ENCODE measurements around the gene ATP8B4.
A peak's percentile ranks its signal among the peaks of the same experiment; 100 is the strongest.

The ATP8B4 gene

DNA sequence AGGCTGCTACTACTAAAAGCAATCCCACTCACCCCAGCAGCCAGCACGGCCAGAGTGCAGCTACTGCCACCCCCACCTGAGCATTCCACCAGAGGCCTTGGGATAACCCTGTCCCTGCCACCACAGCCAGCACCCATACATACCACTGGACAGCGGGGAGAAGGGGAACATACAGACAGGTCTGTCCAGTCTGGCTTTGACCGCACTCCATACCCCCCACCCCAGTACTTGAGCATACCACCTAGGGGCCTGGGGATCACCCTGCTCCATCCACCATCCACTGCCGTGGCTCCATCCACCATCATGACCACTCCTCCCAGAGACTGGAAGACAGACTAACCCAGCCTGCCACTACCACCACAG lies 210.1 kb downstream of the ATP8B4 start:
- TF ChIP-seq CTCF (conservative IDR thresholded peaks at IDR 0.05; ENCODE audit: low read length): no peak
- no peak for DNase-seq (ENCODE audit: low read depth)
- no peak overlapping the region for H3K4me3 ChIP-seq (ENCODE audit: low read length)

DNA sequence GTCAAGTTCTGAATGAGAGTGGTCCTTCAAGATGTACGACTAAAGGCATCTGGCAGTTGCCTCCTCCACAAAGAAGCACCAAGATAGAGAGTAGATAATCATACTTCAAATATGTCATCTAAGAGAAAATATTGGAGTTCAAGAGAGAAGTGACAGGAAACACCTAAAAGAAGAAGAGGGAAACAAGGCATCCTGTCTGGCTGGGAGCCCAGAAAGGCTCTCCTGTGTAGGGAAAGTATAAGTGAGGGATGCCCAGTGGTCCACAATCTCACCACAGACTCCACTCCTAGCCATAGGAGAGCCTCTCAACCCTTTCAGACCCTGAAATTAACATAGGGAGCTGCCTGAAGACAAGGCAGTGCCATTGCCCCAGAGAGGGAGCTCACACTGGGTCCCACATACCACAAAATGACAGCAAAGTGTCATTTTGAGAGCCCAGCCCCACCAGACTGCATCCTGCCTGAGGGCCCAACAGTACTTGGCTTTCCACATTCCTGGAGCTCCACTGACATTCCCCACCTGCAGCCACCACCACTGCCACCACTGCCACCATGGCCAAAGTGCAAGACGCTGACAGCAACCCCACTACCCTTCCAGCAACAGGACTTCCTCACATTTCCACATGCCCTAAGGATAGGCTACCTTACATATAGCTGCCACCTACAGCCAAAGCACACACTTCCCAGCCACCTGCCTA lies 210.6 kb downstream of the ATP8B4 start:
- DNase-seq (ENCODE audit: low read depth): no peak
- TF ChIP-seq CTCF (conservative IDR thresholded peaks at IDR 0.05; ENCODE audit: low read length): no peak
- no peak overlapping the region for H3K4me3 ChIP-seq (ENCODE audit: low read length)

DNA sequence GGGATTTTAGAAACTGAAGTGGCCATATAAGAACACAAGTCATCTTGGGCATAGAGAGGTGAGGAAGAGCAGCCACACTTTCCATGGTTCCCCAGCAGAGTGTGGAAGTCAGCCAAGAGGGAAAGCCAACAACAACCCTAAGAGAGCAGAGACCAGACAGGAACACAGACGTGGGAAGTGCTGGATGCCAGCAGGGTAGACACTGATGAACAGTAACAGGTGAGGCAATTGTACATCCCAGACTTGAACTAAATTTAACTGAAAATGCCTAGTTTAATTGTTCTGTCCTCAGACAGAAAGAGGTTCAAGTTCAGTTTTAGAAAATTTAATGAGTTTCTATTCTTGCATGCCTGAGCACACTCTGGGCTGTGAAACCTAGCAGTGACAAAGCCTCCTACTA lies 212.1 kb downstream of the ATP8B4 start:
- peak; percentile 9 for DNase-seq (ENCODE audit: low read depth)
- no peak overlapping the region for H3K4me3 ChIP-seq (ENCODE audit: low read length)
- no peak for TF ChIP-seq CTCF (conservative IDR thresholded peaks at IDR 0.05; ENCODE audit: low read length)

- no peak for TF ChIP-seq CTCF (conservative IDR thresholded peaks at IDR 0.05; ENCODE audit: low read length)
- no peak overlapping the region for H3K4me3 ChIP-seq (ENCODE audit: low read length)
- no peak for DNase-seq (ENCODE audit: low read depth)
Observed at GRCh38 chr15:49905221-49905620, 213.8 kb downstream of the ATP8B4 start.

DNA sequence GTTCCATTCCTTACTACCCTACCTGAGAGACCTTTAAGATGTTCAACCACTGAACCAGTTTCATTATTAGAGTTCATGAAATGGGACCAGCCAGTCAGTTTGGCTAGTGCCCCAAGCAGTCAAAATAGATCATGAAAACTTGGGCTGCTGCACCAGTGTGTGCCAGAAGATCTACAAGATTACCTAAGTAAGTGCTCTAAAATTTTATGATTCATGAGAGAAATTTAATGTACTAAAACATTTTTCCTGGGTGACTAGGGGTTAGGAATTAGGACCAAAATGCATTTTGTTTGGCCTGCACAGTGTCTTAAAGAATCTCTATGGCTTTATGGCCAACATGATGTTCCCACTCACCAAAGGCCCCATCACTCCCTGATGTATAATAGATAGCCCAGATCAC lies 214.7 kb downstream of the ATP8B4 start:
- no peak overlapping the region for H3K4me3 ChIP-seq (ENCODE audit: low read length)
- TF ChIP-seq CTCF (conservative IDR thresholded peaks at IDR 0.05; ENCODE audit: low read length): no peak
- peak; percentile 58 for DNase-seq (ENCODE audit: low read depth)

DNA sequence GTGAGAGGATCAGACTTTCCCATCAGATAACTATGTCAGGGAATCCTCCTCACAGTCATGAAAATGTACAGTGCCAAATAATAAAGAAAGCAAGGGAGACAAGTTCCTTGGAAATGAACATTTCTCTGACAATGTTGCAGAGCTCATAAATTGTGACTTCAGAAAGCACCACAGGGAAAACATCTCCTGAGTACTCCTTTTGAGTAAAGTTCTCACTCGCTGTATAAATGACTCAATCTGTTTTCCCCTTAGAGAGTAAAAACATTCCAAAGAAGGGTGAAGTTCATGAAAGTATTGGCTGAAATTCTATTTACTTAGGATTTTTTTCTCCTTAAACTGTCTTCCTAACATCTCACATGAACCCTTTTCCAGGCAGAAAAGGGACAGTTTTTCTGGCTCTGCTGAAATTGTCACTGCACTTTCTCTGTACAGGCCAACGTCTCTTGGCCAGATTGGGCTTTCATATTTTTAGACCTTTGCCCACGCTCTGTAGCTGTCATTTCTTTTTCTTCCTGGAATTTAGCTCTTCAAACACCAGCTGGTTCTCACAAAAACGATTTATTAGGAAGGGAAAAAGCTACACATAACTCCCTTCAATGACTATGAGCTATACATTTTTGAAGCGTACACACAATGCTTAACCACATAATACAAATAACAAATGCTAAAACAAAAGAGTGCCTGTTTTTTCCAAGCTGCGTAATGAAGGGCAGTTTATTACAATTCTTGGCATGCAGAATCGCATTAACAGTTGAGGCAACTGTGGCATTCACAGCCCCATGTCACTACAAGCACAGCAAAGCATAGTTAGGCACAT lies 216.1 kb downstream of the ATP8B4 start:
- H3K4me3 ChIP-seq (ENCODE audit: low read length): no peak overlapping the region
- no peak for TF ChIP-seq CTCF (conservative IDR thresholded peaks at IDR 0.05; ENCODE audit: low read length)
- peak; percentile 89 for DNase-seq (ENCODE audit: low read depth)

All from AG10803 (cell line).